Immature natural killer cell (primary cell): ENCODE data around the gene FKBP10. TPM values are rescaled to one million over a fixed set of nuclear protein-coding genes. Genes with fewer than 3 reads are reported as not detected.

ENCODE experiments used
- DNase-seq, 3 donors: peaks; one replicate each; pipeline ENCODE4 v3.0.0; 2022; ENCODE audit warnings: mixed read lengths in 1 of 3
- H3K27ac Mint-ChIP-seq, 6 donors: one replicate each; pipeline ENCODE4 v1.8.0; 2020; ENCODE audit warnings: mixed read lengths in 6 of 6, mild to moderate bottlenecking in 5 of 6, inconsistent platforms in 4 of 6, moderate library complexity in 3 of 6
- H3K27me3 Mint-ChIP-seq, 3 donors: one replicate each; pipeline ENCODE4 v1.8.0; 2020 to 2021; ENCODE audit warnings: low read depth in 3 of 3, mild to moderate bottlenecking in 3 of 3, mixed read lengths in 3 of 3, moderate library complexity in 3 of 3, inconsistent platforms in 1 of 3
- H3K36me3 Mint-ChIP-seq, 3 donors: one replicate each; pipeline ENCODE4 v1.8.0; 2020; ENCODE audit warnings: mixed read lengths in 3 of 3, inconsistent platforms in 2 of 3, mild to moderate bottlenecking in 2 of 3
- H3K4me1 Mint-ChIP-seq, 2 donors: one replicate each; pipeline ENCODE4 v1.8.0; 2020; ENCODE audit warnings: inconsistent platforms in 2 of 2, mild to moderate bottlenecking in 2 of 2, mixed read lengths in 2 of 2, moderate library complexity in 1 of 2
- H3K4me3 Mint-ChIP-seq, 5 donors: one replicate each; pipeline ENCODE4 v1.8.0; 2020; ENCODE audit warnings: mild to moderate bottlenecking in 5 of 5, mixed read lengths in 5 of 5, inconsistent platforms in 3 of 5, moderate library complexity in 3 of 5
- H3K9me3 Mint-ChIP-seq, 6 donors: one replicate each; pipeline ENCODE4 v1.8.0; 2020; ENCODE audit warnings: mild to moderate bottlenecking in 6 of 6, mixed read lengths in 6 of 6, inconsistent platforms in 4 of 6, moderate library complexity in 3 of 6
- polyA plus RNA-seq, 3 donors: library from polyadenylated mRNA; unstranded; fragments of 300-500 nt; fragmentation: Illumina TruSeq; gene quantifications; one replicate each; pipeline ENCODE4 v1.2.3, GENCODE V29; 2021

FKBP10 gene
- polyA plus RNA-seq, 3 donors from 2014 or later = 0.43 to 0.71 TPM; not detected in 1

- Mint-ChIP-seq H3K27ac (no peak overlapping the region), H3K4me3 (no peak overlapping the region), H3K4me1 (peaks cover 0 to 4% of the 10 kb centered on the region in 2 donors), H3K9me3 (no peaks in the 10 kb centered on the region), H3K27me3 (peaks cover 0 to 4% (median 0%) of the 10 kb centered on the region in 3 donors), H3K36me3 (no peaks in the 10 kb centered on the region)
- DNase-seq = no peak
Observed at GRCh38 chr17:41792845-41793783, 19.7 kb upstream of the FKBP10 start.

GRCh38 chr17:41793784-41794539, 18.8 kb upstream of the FKBP10 start:
- Mint-ChIP-seq H3K4me3 (no peak overlapping the region), H3K4me1 (no peaks in the 10 kb centered on the region)
- no peak for DNase-seq

GRCh38 chr17:41794540-41794975, 18.2 kb upstream of the FKBP10 start:
- Mint-ChIP-seq H3K4me1 (no peaks in the 10 kb centered on the region), H3K27ac (no peak overlapping the region), H3K36me3 (no peaks in the 10 kb centered on the region), H3K9me3 (no peaks in the 10 kb centered on the region), H3K4me3 (no peak overlapping the region), H3K27me3 (peaks cover 0 to under 1% (median 0%) of the 10 kb centered on the region in 3 donors)
- no peak for DNase-seq

More at GRCh38 chr17:41793784-41794539, 18.8 kb upstream of the FKBP10 start:
- H3K27me3 Mint-ChIP-seq = peaks cover 0 to 3% (median 0%) of the 10 kb centered on the region in 3 donors
- no peaks in the 10 kb centered on the region for H3K9me3 Mint-ChIP-seq
- H3K36me3 Mint-ChIP-seq = no peaks in the 10 kb centered on the region
- H3K27ac Mint-ChIP-seq = no peak overlapping the region

- Mint-ChIP-seq H3K27ac (no peak overlapping the region), H3K4me3 (no peak overlapping the region), H3K27me3 (peaks cover 0 to 2% (median 0%) of the 10 kb centered on the region in 3 donors), H3K36me3 (no peaks in the 10 kb centered on the region), H3K9me3 (no peaks in the 10 kb centered on the region), H3K4me1 (peaks cover 0 to under 1% of the 10 kb centered on the region in 2 donors)
- DNase-seq = no peak
Observed at GRCh38 chr17:41796121-41796895, 16.5 kb upstream of the FKBP10 start.

GRCh38 chr17:41797377-41797776, 15.4 kb upstream of the FKBP10 start:
- peaks cover 0 to 4% (median 0%) of the 10 kb centered on the region in 3 donors for H3K36me3 Mint-ChIP-seq
- H3K4me3 Mint-ChIP-seq = no peak overlapping the region
- H3K4me1 Mint-ChIP-seq = peaks cover 3 to 6% of the 10 kb centered on the region in 2 donors

GRCh38 chr17:41799366-41799765, 13.4 kb upstream of the FKBP10 start:
- no peak overlapping the region for H3K27ac Mint-ChIP-seq
- H3K4me3 Mint-ChIP-seq = no peak overlapping the region
- peaks cover 0 to 4% (median 2%) of the 10 kb centered on the region in 3 donors for H3K27me3 Mint-ChIP-seq
- H3K9me3 Mint-ChIP-seq = no peaks in the 10 kb centered on the region
- H3K36me3 Mint-ChIP-seq = peaks cover 0 to 4% (median 0%) of the 10 kb centered on the region in 3 donors
- no peak for DNase-seq
- peaks cover 3 to 6% of the 10 kb centered on the region in 2 donors for H3K4me1 Mint-ChIP-seq

More at GRCh38 chr17:41797377-41797776, 15.4 kb upstream of the FKBP10 start:
- no peak for DNase-seq
- no peaks in the 10 kb centered on the region for H3K9me3 Mint-ChIP-seq
- peaks cover 0 to 2% (median 2%) of the 10 kb centered on the region in 3 donors for H3K27me3 Mint-ChIP-seq
- H3K27ac Mint-ChIP-seq = no peak overlapping the region

GRCh38 chr17:41800601-41801373, 12.0 kb upstream of the FKBP10 start:
- Mint-ChIP-seq H3K27ac (no peak overlapping the region), H3K4me1 (peaks cover 3 to 6% of the 10 kb centered on the region in 2 donors), H3K4me3 (no peak overlapping the region), H3K27me3 (peaks cover 0 to 4% (median 2%) of the 10 kb centered on the region in 3 donors), H3K36me3 (peaks cover 0 to 4% (median 0%) of the 10 kb centered on the region in 3 donors), H3K9me3 (no peaks in the 10 kb centered on the region)
- DNase-seq = no peak

- peaks cover 0 to 4% (median 2%) of the 10 kb centered on the region in 3 donors for H3K27me3 Mint-ChIP-seq
- H3K36me3 Mint-ChIP-seq = peaks cover 0 to 4% (median 3%) of the 10 kb centered on the region in 3 donors
- no peak overlapping the region for H3K4me3 Mint-ChIP-seq
- DNase-seq = peak; percentile 54 to 63 (median 57)
- peaks cover 3 to 6% of the 10 kb centered on the region in 2 donors for H3K4me1 Mint-ChIP-seq
- no peak overlapping the region for H3K27ac Mint-ChIP-seq
- H3K9me3 Mint-ChIP-seq = no peaks in the 10 kb centered on the region
Observed at GRCh38 chr17:41801374-41802271, 11.2 kb upstream of the FKBP10 start.

GRCh38 chr17:41803049-41804020, 9.5 kb upstream of the FKBP10 start:
- peaks cover 0 to 4% (median 3%) of the 10 kb centered on the region in 3 donors for H3K36me3 Mint-ChIP-seq
- DNase-seq = no peak
- peaks cover 2 to 4% (median 2%) of the 10 kb centered on the region in 3 donors for H3K27me3 Mint-ChIP-seq
- H3K4me1 Mint-ChIP-seq = peaks cover 3 to 6% of the 10 kb centered on the region in 2 donors
- H3K4me3 Mint-ChIP-seq = no peak overlapping the region
- H3K27ac Mint-ChIP-seq = no peak overlapping the region
- no peaks in the 10 kb centered on the region for H3K9me3 Mint-ChIP-seq

- DNase-seq = no peak
- Mint-ChIP-seq H3K27me3 (peaks cover 0 to 2% (median 2%) of the 10 kb centered on the region in 3 donors), H3K4me1 (peaks cover 16 to 17% of the 10 kb centered on the region in 2 donors), H3K27ac (no peak overlapping the region), H3K9me3 (no peaks in the 10 kb centered on the region), H3K36me3 (peaks cover 0 to 3% (median 0%) of the 10 kb centered on the region in 3 donors), H3K4me3 (no peak overlapping the region)
Observed at GRCh38 chr17:41806685-41807445, 5.9 kb upstream of the FKBP10 start.
